Activated CD4-positive, alpha-beta T cell treated with anti-CD3 and anti-CD28 coated beads, Interleukin-10, Interleukin-2, amounts not matched to agents 100 ng/mL and 50 ng/mL, durations not matched to agents 16 hours and 8 hours (primary cell): ENCODE data around the gene MFSD11.
"Not testable (repeated sequence)": the region's sequence is repeated elsewhere in the genome, so short reads cannot be mapped to it uniquely, and the experiment has no call there.

Source experiments
- DNase-seq: peaks from one replicate; pipeline ENCODE4 v3.0.0-alpha.2; 2020

The MFSD11 gene

GRCh38 chr17:76805319-76805718 is 67.4 kb downstream of the MFSD11 start:
- DNase-seq, result no peak

GRCh38 chr17:76806151-76806550 is 68.2 kb downstream of the MFSD11 start:
- not testable (repeated sequence) for DNase-seq

- DNase-seq, result not testable (repeated sequence)
Observed at GRCh38 chr17:76806767-76807166, 68.8 kb downstream of the MFSD11 start.

GRCh38 chr17:76808326-76808725 is 70.4 kb downstream of the MFSD11 start:
- no peak for DNase-seq

- no peak for DNase-seq
Observed at GRCh38 chr17:76810956-76811355, 73.0 kb downstream of the MFSD11 start.

- DNase-seq, result no peak
Observed at GRCh38 chr17:76811834-76812233, 73.9 kb downstream of the MFSD11 start.

- DNase-seq, result no peak
Observed at GRCh38 chr17:76812263-76812662, 74.3 kb downstream of the MFSD11 start.

- DNase-seq, result no peak
Observed at GRCh38 chr17:76812968-76813367, 75.0 kb downstream of the MFSD11 start.

- not testable (repeated sequence) for DNase-seq
Observed at GRCh38 chr17:76815907-76816589, 78.1 kb downstream of the MFSD11 start.

- peak; percentile 64 for DNase-seq
Observed at GRCh38 chr17:76816590-76817135, 78.7 kb downstream of the MFSD11 start.

- no peak for DNase-seq
Observed at GRCh38 chr17:76820039-76820438, 82.1 kb downstream of the MFSD11 start.

GRCh38 chr17:76820561-76820960 is 82.6 kb downstream of the MFSD11 start:
- no peak for DNase-seq

- no peak for DNase-seq
Observed at GRCh38 chr17:76822184-76822778, 84.4 kb downstream of the MFSD11 start.

- DNase-seq, result no peak
Observed at GRCh38 chr17:76824093-76824492, 86.2 kb downstream of the MFSD11 start.

GRCh38 chr17:76826330-76827068 is 88.6 kb downstream of the MFSD11 start:
- DNase-seq, result peak; percentile 7

- DNase-seq, result no peak
Observed at GRCh38 chr17:76827736-76828135, 89.8 kb downstream of the MFSD11 start.
